ENCODE results near the gene CERS4.

DNA sequence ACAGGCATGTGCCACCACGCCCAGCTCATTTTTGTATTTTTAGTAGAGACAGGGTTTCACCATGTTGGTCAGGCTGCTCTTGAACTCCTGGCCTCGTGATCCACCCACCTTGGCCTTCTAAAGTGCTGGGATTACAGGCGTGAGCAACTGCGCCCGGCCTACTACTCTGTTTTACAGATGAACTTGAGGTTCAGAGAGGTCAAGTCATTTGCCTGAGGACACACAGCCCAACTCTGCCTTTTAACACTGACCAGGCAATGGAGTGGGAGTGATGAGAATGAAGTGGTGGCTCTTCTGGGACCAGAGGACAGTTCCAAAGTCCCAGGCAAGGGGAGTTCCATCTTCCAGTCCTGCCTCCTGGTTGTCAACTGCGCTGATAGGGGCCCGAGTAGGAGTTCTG, 41.4 kb downstream of the CERS4 start:
- TF ChIP-seq, protein P1, sequence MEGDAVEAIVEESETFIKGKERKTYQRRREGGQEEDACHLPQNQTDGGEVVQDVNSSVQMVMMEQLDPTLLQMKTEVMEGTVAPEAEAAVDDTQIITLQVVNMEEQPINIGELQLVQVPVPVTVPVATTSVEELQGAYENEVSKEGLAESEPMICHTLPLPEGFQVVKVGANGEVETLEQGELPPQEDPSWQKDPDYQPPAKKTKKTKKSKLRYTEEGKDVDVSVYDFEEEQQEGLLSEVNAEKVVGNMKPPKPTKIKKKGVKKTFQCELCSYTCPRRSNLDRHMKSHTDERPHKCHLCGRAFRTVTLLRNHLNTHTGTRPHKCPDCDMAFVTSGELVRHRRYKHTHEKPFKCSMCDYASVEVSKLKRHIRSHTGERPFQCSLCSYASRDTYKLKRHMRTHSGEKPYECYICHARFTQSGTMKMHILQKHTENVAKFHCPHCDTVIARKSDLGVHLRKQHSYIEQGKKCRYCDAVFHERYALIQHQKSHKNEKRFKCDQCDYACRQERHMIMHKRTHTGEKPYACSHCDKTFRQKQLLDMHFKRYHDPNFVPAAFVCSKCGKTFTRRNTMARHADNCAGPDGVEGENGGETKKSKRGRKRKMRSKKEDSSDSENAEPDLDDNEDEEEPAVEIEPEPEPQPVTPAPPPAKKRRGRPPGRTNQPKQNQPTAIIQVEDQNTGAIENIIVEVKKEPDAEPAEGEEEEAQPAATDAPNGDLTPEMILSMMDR (IDR thresholded peaks at IDR 0.05; ENCODE audit: poor library complexity) = no peak
- no peak for TF ChIP-seq EZH2 (IDR thresholded peaks at IDR 0.05; ENCODE audit: borderline replicate concordance)
